A673 (cell line): ENCODE measurements around the gene GNAS. TPM values are rescaled to one million over a fixed set of nuclear protein-coding genes. Genes with fewer than 3 reads are reported as not detected.

Experiments
- Bru-seq: library from RNA; stranded (reverse); fragments of 400-500 nt; gene quantifications from one replicate; lab custom pipeline; 2021; lab: Mats Ljungman, UMichigan
- BruChase-seq, 2 experiments: library from RNA; stranded (reverse); fragments of 400-500 nt; gene quantifications; one replicate each; lab custom pipeline; 2021; lab: Mats Ljungman, UMichigan
- BruUV-seq: library from RNA; stranded (reverse); fragments of 400-500 nt; replicated peaks from 2 replicates; lab custom pipeline; 2021; lab: Mats Ljungman, UMichigan
- CTCF ChIA-PET: fragments of 300-600 bp; sonication (Branson Sonifier 250); formaldehyde crosslinking; loops from one replicate; lab custom pipeline; 2022; ENCODE audit warnings: antibody characterized with exemption; lab: Charles Lee
- POLR2A ChIA-PET: fragments of 300-600 bp; sonication (Branson Sonifier 250); formaldehyde crosslinking; loops from one replicate; lab custom pipeline; 2022; ENCODE audit warnings: antibody characterized with exemption; ENCODE audit not compliant: low non-redundant PET; lab: Charles Lee
- DNase-seq: peaks from one replicate; pipeline ENCODE4 v3.0.0-alpha.2; 2015; ENCODE audit warnings: low spot score
- H3K27ac ChIP-seq: fragments of 200-600 bp; sonication (generic); 2 replicates; pipeline ENCODE4 v1.5.1; 2016; ENCODE audit warnings: mixed run types, low read depth, mild to moderate bottlenecking, mixed read lengths, antibody characterized with exemption, low read length; ENCODE audit not compliant: poor library complexity, severe bottlenecking
- H3K27me3 ChIP-seq: fragments of 200-600 bp; sonication (generic); replicated peaks from 2 replicates; pipeline ENCODE4 v1.6.1; 2017; ENCODE audit warnings: mixed run types, low read depth, mild to moderate bottlenecking, mixed read lengths, antibody characterized with exemption, low read length; ENCODE audit not compliant: insufficient read depth, poor library complexity
- H3K36me3 ChIP-seq: fragments of 200-600 bp; sonication (generic); 2 replicates; pipeline ENCODE4 v1.6.1; 2016; ENCODE audit warnings: mixed run types, mild to moderate bottlenecking, mixed read lengths, antibody characterized with exemption, low read length; ENCODE audit not compliant: insufficient read depth, poor library complexity, severe bottlenecking
- H3K4me1 ChIP-seq: fragments of 200-600 bp; sonication (generic); 2 replicates; pipeline ENCODE4 v1.6.1; 2017; ENCODE audit warnings: mixed run types, mild to moderate bottlenecking, mixed read lengths, antibody characterized with exemption, low read length; ENCODE audit not compliant: insufficient read depth, poor library complexity, severe bottlenecking
- H3K4me3 ChIP-seq: fragments of 200-600 bp; sonication (generic); 2 replicates; pipeline ENCODE4 v1.5.1; 2016; ENCODE audit warnings: low read depth, mixed run types, mild to moderate bottlenecking, mixed read lengths, low read length; ENCODE audit not compliant: poor library complexity, severe bottlenecking
- H3K9me3 ChIP-seq: fragments of 200-600 bp; sonication (generic); 2 replicates; pipeline ENCODE4 v1.6.1; 2016; ENCODE audit warnings: mixed run types, low read depth, mild to moderate bottlenecking, mixed read lengths, antibody characterized with exemption, low read length; ENCODE audit not compliant: poor library complexity, severe bottlenecking
- CTCF ChIP-seq: fragments of 300-800, 200-600 bp; sonication (generic); conservative IDR thresholded peaks from 2 replicates; pipeline ENCODE4 v1.5.1; 2017; ENCODE audit warnings: low read depth, mild to moderate bottlenecking, antibody characterized with exemption, low read length, moderate library complexity, mixed read lengths
- EZH2 ChIP-seq: fragments of 200-600 bp; sonication (generic); IDR thresholded peaks from 2 replicates; pipeline ENCODE4 v1.6.1; 2017; ENCODE audit warnings: borderline replicate concordance, low read depth, mild to moderate bottlenecking, mixed read lengths, antibody characterized with exemption, low read length; ENCODE audit not compliant: poor library complexity, severe bottlenecking
- intact Hi-C: fragments of 100-400 bp; cut with micrococcal nuclease; formaldehyde crosslinking; loops from one replicate; pipeline ENCODE4 v1.10.0; 2022; ENCODE audit not compliant: unreplicated experiment
- long read RNA-seq: library from polyadenylated mRNA; stranded (forward); transcript quantifications from one replicate; pipeline ENCODE4 v2.0.0, GENCODE V29; 2022
- total RNA-seq: library from RNA; stranded (reverse); gene quantifications from 2 replicates; pipeline ENCODE4 v1.2.3, GENCODE V29; 2021

Gene GNAS
- 1,108 and 1,144 TPM in 2 replicates for total RNA-seq
- Bru-seq, nascent RNA: percentile 90 among the genes with signal in this experiment
- BruChase-seq, experiment 1, labeled RNA remaining after a 2-hour chase: percentile 89 among the genes with signal in this experiment
- percentile 87 among the genes with signal in this experiment for BruChase-seq, experiment 2, labeled RNA remaining after a 6-hour chase
- long read RNA-seq, transcript GNAS-211 (12 exons, 1,931 nt): major isoform, 599 of 1,838 reads
- long read RNA-seq, transcript GNAS-207 (13 exons, 1,975 nt): minor isoform, 98 of 1,838 reads
- long read RNA-seq, transcript GNAS-201 (12 exons, 1,866 nt): minor isoform, 310 of 1,838 reads
- long read RNA-seq, transcript GNAS-210 (13 exons, 1,972 nt): minor isoform, 491 of 1,838 reads
- long read RNA-seq, partial matches to known transcripts: 76 of 1,838 reads
- long read RNA-seq, other reads (novel, unspliced or antisense): 168 of 1,838 reads

GRCh38 chr20:58852543-58853271, at the start of gene GNAS:
TSS of gene GNAS (plus strand) at chr20:58852716.
- DNase-seq: peak; percentile 73
- peak within 1 kb of the TSS; percentile 67 for H3K4me3 ChIP-seq
- BruUV-seq: no TSS peak
- ChIA-PET POLR2A (no interaction called here), CTCF (interaction anchor here (0.5 to 0.8 kb wide), 3 partner anchors 18 to 215 kb away, joined by 3 to 6 read pairs (median 3); partner anchors contain the start of gene STX16)
- H3K27me3 ChIP-seq: peaks cover 49% of the 10 kb centered on the region
- no peak within 1 kb of the TSS for H3K27ac ChIP-seq
- H3K9me3 ChIP-seq: no peaks in the 10 kb centered on the region
- intact Hi-C loops: loop anchor here (5.0 to 10.0 kb wide), 3 partner anchors 200 to 618 kb away; partner anchors contain the start of gene STX16
- peaks cover 8% of the 10 kb centered on the region for H3K4me1 ChIP-seq
- no peak for TF ChIP-seq EZH2
- TF ChIP-seq CTCF: peak; percentile 83
- no peaks in the 10 kb centered on the region for H3K36me3 ChIP-seq

GRCh38 chr20:58803533-58803932, 49.0 kb upstream of the GNAS start:
- ChIA-PET CTCF (no interaction called here), POLR2A (no interaction called here)
- TF ChIP-seq EZH2 (no peak), CTCF (no peak)
- H3K27ac ChIP-seq: no peak overlapping the region
- DNase-seq: no peak
- BruUV-seq: no TSS peak
- no peaks in the 10 kb centered on the region for H3K36me3 ChIP-seq
- intact Hi-C loops: no loop called here
- no peak overlapping the region for H3K4me3 ChIP-seq
- no peaks in the 10 kb centered on the region for H3K9me3 ChIP-seq
- H3K4me1 ChIP-seq: no peaks in the 10 kb centered on the region
- no peaks in the 10 kb centered on the region for H3K27me3 ChIP-seq

GRCh38 chr20:58807801-58808200, 44.7 kb upstream of the GNAS start:
- H3K4me3 ChIP-seq: no peak overlapping the region
- no peaks in the 10 kb centered on the region for H3K9me3 ChIP-seq
- ChIA-PET POLR2A (no interaction called here), CTCF (no interaction called here)
- no TSS peak for BruUV-seq
- no peaks in the 10 kb centered on the region for H3K36me3 ChIP-seq
- H3K27ac ChIP-seq: no peak overlapping the region
- no peak for DNase-seq
- H3K4me1 ChIP-seq: no peaks in the 10 kb centered on the region
- no peaks in the 10 kb centered on the region for H3K27me3 ChIP-seq
- intact Hi-C loops: no loop called here
- TF ChIP-seq EZH2 (no peak), CTCF (no peak)
